HG03442 (cell line): ENCODE data around the gene PARPBP.
A peak's percentile ranks its signal among the peaks of the same experiment; 100 is the strongest.
"Not testable (repeated sequence)": the region's sequence is repeated elsewhere in the genome, so short reads cannot be mapped to it uniquely, and the experiment has no call there.

Source experiments
- ATAC-seq: cut with Tn5 transposase; IDR thresholded peaks from one replicate; pipeline ENCODE4 v1.9.1; 2021; ENCODE audit warnings: mild to moderate bottlenecking, moderate library complexity; ENCODE audit not compliant: unreplicated experiment

PARPBP gene

DNA sequence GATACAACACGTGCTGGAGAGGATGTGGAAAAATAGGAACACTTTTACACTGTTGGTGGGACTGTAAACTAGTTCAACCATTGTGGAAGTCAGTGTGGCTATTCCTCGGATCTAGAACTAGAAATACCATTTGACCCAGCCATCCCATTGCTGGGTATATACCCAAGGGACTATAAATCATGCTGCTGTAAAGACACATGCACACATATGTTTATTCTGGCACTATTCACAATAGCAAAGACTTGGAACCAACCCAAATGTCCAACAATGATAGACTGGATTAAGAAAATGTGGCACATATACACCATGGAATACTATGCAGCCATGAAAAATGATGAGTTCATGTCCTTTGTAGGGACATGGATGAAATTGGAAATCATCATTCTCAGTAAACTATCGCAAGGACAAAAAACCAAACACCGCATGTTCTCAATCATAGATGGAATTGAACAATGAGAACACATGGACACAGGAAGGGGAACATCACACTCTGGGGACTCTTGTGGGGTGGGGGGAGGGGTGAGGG lies 27.1 kb downstream of the PARPBP start:
- not testable (repeated sequence) for ATAC-seq

DNA sequence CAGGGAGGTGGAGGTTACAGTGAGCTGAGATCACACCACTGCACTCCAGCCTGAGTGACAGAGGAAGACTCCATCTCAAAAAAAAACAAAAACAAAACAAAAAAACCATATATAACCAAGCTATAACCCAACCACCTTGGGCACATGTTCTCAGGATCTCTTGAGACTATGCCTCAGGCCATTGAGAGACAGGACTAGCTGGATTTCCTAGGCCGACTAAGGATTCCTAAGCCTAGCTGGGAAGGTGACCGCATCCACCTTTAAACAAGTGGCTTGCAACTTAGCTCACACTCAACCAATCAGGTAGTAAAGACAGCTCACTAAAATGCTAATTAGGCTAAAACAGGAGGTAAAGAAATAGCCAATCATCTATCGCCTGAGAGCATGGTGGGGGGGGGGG lies 35.2 kb downstream of the PARPBP start:
- ATAC-seq, result not testable (repeated sequence)

DNA sequence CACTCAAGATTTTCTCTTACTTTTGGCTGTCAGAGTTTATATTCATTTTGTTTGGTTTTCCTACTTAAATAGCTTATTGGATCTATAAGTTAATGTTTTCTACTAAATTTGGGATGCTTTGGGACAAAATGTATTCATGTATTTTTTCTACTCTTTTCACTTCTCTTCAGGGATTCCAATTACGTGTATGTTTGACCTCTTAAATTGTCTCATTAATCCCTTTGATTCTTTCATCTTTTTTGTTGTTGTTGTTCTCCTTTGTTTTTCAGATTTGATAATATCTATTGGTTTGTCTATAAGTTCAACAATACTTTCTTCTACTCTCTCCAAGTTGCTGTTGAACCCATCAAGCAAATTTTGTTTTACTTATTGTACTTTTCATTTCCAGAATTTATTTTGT lies 43.4 kb downstream of the PARPBP start:
- ATAC-seq, result no peak

DNA sequence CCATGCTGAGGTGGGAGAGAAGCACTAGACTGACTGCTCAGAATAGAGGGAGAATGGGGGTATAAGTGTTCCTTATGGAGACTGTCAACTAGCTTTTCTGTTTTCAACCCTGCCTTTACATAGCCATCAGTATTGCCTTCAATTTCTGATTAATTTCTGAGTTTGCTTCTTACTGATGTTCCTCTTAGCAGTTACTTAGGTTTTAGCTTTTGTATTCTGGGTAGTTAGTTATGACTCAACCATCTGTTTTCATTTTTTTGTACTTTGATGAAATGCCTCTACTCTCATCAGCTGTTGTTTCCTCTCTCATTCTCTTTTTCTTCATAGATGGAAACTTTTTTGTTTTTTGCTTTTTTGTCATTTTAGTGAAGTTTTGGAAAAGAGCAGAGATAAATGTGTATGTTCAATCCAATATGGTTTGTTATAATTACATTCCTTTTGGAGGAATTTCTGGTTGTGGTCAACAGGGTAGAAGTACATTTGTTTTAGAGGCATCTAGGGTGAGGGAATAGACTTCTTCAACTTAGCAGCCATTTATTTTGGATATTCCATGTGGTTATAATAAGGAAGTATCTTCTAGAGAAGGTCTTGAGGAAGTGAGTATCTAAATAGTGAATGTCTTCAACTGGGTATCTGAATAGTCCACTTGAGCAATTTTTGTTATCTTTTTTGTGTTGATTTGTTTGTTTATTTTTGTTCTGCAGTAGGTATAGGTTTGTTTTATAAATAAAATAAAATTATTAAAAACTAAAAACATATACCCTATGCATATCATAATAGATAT lies 48.0 kb downstream of the PARPBP start:
- ATAC-seq, result peak; percentile 70

DNA sequence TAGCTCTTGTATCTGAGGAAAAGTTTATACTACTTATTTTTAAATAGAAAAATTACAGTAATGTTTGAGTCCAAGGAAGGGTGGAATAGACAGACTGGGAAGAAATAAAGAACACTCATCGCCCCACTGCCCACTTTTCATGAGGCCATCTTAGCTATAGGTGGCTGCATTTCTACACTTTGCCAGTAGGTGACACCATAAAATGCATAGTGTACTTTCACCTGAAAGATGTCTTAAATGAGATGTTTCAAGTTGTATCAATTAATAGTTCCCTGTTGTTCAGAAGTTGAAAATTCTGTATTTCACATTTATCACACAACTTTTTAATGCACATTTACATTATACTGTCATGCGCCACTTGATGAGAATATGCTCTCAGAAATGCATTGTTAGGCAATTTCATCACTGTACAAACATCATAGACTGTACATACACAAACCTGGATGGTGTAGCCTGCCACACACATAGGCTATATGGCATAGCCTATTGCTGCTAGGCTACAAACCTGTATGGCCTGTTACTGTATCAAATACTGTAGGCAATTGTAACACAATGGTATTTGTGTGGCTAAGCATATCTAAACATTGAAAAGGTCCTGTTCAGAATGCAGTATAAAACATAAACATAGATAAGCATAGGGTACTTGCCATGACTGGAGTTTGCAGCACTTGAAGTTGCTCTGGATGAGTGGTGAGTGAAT lies 50.1 kb downstream of the PARPBP start:
- ATAC-seq, result no peak

DNA sequence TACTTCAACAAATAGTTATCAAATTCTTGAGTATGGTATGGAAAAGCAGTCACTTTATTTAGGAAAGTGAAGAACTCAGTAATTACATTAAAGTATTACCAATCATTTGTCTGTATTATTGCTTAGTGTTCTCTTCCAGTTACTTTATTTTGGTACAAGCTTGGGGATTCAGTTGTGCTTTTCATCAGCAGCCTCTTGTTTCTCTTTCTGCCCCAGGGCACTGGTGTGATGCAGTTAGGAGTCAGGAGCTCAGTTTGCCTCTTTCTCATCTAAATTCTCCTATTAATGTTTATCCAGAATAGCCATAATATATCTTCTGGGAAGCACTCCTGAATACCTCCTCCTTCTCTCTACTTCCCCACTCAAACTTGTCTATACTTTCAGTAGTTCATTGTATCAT lies 52.0 kb downstream of the PARPBP start:
- no peak for ATAC-seq

DNA sequence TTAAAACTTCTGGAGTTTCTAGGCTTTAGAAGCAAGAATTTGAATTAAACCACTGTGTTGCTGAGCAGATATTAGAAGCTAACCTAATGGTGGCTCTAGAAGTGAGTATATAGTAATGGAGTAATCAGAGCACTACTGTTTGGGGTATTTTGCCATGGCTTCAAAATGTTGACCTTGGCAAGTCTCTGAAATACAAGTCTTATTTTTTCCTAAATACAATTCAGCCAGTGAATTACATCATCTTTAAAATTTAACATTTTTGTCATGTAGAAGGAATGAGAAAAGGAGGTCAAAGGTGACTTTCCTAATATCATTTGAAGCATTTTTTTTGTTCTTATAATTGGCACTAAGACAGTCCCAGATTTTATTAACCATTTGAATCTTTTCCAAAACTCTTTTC lies 52.5 kb downstream of the PARPBP start:
- ATAC-seq, result no peak

DNA sequence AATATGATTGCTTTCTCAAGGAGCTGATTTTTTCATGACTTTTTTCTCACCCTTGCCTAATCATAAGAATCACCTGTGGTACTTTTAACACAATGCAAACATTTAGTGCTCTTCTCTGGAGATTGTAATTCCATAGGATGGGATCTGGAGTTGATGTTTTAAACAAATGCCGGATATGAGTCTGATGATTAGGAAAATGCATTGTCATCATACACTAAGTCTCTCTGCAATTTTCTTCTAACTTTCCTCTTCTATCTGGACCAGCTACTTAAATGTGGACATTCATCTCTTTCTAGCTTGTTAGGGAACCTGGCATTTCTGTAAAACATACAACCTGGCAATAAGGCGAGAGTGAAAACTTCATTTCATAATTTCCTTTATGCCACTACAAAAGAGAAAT lies 54.1 kb downstream of the PARPBP start:
- ATAC-seq, result no peak

DNA sequence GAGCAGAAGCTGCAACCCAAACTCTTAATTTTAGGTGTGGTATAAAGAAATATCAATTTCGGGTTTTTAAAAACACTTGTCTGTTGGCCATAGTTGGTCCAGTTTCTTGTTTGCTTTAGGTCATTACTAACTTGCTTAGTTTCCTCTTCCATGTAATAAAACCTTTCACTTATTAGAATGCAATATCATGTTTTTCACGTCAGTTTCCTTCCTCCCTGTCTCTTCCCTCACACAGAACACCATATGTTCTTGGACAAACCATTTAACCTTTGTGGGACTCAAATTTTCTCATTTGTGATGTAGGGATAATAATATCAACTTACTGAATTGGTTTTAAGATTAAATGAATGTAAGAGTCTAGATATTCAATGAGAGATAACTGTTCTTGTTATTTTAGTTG lies 54.8 kb downstream of the PARPBP start:
- ATAC-seq, result no peak

DNA sequence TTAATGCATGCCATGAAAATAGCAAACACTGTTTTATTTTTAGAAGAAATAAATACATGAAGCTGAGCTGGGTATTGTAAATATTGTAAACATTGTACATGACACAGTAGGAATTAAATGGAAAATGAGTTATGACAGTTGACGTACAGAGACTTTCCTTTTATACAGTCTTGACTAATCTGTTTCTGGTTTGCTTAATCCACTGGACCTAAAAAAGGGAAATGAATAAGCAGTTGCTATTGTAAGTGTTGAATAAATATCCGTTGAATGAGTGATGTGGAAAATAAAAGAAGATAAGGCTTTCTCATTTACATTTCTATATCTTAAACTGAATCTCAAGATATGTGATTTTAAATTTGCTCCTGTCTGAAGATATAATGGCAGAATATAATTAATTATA lies 62.7 kb downstream of the PARPBP start:
- ATAC-seq, result no peak

DNA sequence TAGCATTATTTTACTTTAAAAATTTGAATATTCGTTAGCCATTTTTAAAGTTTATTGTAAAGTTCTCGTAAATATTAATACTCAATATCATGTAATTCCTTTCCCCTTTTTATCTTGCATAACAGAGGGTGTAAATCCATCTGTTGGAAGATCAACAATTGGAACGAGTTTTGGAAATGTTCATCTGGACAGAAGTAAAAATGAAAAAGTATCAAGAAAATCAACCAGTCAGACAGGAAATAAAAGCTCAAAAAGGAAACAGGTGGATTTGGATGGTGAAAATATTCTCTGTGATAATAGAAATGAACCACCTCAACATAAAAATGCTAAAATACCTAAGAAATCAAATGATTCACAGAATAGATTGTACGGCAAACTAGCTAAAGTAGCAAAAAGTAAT lies 75.8 kb downstream of the PARPBP start:
- no peak for ATAC-seq

DNA sequence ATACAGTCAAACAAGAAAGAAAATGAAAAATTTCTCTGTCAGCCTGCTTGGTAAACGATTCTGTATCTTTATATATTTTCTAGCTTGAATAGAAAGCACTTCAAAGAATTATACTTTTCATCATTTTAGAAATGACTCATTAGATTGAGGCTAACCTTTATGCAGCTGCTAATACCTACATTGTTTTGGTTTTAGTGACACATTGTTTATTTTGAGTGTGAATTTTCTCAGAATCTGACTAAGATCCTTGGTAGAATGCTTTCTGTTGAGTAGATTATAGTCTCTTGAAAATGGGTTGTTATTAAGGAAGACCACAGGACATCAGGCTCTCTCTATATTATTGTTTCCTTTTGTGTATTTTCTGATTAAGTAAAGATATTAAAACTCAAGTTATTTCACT lies 77.8 kb downstream of the PARPBP start, which contains the start of gene PMCH:
Gene PMCH (minus strand): TSS at position 45 of the 400 bp plus-strand sequence. CDS start 63 bp downstream, outside the sequence.
- ATAC-seq, result peak; percentile 94

DNA sequence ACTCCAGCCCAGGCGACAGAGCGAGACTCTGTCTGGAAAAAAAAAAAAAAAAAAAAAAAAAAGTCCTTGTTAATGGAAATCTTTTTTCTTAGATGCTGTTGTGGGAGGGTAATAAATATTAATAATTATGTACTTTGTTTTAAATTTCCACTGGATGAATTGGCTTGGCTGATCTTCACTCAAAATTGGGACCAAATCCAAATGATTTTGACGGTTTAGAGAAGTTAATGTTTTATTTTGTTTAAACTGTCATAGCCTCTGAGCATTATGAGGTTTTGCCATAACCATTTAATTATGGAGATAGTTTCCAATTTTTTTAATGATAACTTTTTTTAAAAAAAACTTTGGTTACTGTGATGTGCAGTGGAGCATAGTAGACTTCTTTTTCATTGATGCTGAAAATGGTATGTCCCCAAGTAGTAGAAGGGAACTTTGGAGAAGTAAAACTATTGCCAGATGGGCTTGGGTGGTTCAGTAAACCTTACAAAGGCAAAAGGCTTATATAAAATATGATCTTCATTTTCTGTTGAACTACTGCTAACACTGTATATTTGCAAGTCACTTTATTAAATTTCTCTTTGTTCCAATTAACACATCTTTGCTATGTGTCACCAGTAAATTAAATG lies 81.6 kb downstream of the PARPBP start:
- ATAC-seq, result no peak

DNA sequence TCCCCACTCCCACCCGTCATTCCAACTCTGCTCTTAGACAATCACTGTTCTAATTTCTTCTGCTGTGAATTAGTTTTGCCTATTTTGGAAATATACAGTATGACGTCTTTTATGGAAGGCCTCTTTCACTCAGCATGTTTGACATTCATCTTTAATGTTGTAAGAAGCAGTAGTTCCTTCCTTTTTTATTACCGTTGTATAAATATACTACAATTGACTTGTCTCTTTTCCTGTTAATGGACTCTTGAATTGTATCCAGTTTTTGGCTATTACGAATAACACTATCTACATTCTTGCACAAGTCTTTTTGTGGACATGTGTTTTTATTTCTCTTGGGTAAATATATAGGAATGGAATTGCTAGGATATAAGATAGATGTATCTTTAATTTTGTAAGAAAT lies 82.6 kb downstream of the PARPBP start:
- ATAC-seq, result no peak

DNA sequence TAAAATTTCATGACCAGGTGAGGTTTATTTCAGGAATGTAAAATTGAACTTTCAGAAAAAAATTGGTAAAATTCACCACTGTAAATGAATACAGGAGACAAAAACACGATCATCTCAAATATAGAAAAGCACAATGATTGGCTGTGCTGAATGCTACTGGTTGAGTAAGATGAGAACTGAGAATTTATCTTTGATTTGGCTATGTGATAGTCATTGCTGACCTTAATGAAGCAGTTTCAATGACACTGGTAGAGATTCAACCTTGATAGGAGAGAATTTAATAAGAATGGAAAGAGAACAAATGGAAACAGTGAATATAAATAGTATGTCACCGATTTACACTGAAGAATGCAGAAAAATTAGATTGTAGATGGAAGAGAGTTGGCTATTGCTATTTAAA lies 84.0 kb downstream of the PARPBP start:
- no peak for ATAC-seq

DNA sequence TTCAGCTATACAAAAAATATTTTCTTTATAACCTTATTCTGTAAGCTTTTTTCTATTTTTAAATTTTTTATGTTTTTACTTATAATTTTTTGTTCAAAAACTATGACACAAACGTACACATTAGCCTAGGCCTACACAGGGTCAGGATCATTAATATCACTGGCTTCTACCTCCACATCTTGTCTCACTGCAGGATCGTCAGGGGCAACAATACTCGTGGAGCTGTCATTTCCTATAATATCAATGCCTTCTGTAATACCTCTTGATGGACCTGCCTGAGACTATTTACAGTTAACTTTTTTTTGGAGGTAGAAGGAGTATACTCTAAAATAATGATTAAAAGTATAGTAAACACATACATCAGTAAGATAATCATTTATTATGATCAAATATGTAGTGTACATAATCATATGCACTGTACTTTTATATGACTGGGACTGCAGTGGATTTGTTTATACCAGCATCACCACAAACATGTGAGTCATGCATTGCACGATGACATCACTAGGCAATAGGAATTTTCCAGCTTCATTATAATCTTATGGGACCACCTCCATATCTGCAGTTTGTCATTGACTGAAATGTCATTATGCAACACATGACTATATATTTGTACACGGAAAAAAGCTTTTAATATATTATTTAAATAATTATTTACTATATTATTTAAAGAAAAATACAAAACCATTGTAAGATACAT lies 96.2 kb downstream of the PARPBP start:
- ATAC-seq, result no peak

DNA sequence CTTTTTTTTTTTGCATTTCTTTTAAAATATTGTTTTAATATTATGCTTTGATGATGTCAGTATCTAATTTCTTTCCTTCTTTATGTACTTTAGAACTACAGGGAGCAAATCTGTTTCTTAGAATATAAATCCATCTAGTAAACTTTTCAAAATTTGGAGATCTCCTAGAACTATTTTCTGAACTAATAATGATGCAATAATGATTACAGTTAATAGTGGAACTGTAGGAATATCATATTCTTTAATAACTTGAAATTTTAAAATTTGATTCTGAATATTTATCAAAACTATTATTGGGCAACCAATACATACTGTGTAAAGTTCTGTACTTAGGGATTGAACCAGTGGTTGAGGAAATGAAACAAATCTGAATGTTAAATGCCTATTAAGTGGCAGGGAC lies 100.8 kb downstream of the PARPBP start:
- ATAC-seq, result no peak

DNA sequence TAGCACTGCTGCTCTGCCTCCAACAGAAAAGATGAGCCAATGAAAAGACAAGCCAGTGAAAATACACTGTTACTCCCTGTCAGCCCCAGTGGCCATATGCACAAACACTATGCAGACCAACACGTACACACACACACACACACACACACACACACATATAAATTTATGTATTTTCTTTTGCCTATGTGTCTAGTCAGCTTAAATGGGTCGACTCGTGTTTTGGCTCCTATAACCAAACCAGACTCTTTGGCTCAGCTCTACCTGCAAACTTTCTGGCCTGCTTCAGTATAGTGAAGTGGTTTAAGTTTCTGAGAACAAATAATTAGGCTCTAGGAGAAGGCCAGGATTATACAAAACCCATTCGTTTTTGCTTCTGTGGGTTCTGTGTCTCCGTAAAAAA lies 108.0 kb downstream of the PARPBP start:
- ATAC-seq, result no peak

DNA sequence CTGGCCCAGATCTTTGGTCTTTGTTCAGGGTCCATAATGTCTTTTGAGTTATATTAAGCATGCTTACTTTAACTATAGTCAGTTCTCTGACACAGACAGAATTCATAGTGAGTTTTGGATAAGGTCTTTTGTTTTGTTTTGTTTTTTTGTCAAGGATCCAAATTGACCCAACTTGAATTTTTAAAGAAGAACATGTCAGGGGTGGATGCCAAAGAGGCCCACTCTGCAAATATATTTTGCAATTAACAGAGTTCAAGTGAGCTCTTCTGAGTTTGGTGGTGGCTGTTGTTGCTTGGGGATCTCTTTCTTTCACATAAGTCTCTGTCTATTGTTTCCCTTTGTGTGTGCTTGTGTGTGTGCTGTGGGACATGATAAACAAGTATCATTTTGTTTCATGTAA lies 112.1 kb downstream of the PARPBP start:
- no peak for ATAC-seq

DNA sequence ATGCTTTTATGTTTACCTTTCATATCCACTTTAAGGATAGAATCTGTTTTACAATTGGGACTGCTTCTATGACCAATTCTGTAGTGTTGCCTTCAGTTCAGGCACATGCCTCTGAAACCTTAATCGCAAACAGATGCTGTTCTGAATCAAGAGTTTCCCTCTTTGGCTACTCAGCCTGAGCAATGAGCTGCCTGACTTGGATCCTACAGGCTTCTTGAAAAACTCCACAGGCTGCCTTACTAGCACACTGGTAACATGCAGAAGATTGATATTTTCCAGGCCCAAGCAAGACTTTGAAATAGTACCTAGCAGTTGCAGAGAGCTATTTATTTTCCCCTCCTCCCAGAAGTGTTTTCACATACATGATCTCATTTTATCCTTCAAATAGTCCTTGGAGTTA lies 112.5 kb downstream of the PARPBP start:
- no peak for ATAC-seq

DNA sequence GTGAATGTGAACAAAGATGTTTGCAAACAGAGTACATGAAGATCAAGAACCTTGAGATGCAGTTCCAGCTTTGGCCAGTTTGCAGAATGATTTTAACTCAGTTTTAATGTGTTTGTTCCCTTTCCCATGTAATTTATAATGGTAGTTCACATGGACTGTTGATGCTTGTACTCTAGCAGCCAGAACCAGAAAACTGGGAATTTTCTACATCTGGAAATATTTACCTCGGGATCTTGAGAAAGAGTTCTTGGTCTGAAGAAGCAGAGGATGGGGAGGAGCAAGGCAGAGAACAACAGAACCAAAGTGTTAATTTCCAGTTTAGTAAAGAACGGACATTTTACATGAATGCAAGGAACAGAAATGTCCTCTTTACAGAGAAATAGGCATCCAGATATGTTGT lies 114.6 kb downstream of the PARPBP start:
- ATAC-seq, result no peak
